ENCODE measurements around the gene RTP3.

The RTP3 gene

DNA sequence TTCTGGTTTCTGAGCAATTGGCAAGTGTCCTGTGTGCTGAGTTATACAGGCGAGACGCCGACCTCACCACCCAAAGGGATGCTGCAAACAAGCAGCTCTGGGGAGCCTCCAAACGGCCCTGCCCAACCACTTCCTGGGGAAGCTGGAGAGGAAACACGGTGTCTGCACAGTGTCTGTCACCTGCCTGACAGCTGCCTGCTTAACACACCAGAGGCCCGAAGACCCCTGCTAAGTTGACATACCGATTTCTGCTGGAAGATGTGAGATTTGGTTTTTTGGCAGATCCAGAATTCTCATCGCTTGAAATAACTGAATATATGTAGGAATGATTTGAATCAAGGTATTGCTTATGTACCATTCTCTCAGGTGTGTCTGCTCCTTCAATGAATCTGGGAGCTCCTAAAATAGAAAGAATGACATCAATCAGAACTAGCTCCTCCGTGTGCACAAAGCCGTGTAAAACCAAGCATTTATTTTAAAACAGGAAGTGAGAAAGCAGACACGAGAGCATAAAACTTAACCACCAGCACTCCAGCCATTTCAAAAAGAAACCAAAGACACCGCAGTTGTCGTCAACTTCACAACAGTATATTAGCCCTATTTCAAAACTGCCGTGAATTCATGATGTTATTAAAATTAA lies 41.1 kb downstream of the RTP3 start:
- no peaks in the 10 kb centered on the region for H4K20me1 ChIP-seq (ENCODE audit: insufficient read depth, low read length)
- peak overlapping the region; percentile 88 for H3K4me2 ChIP-seq (ENCODE audit: low read length)
- peak overlapping the region; percentile 53 for H3K9ac ChIP-seq (ENCODE audit: low read length)

DNA sequence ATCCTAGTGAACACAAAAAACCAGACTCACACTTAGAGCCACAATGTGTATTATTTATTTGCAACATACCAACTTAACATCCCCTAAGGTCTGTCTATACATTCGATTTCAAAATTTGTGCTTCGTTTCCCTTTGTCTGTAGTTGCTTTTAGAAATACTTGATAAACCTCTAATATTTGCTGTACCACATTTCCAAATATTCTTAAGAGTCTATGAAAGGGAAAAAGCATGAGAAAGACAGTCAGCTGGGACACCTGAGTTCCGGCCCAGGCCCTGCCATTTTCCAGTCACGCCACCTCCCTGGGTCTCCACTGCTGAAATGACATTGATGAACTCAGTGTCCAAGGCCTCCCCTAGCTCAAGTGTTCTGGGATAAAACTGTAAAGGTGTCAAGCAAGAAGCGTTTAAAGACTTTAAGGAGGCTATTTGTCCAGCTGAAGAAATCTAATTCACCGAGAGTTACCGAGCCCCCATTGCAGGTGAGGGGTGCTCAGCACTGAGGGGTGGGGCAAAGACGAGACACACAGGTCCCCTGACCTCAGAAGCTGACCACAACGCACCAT lies 41.7 kb downstream of the RTP3 start:
- Histone ChIP-seq H4K20me1 (ENCODE audit: insufficient read depth, low read length) (no peaks in the 10 kb centered on the region), H3K4me1 (ENCODE audit: low read length) (peaks cover 66% of the 10 kb centered on the region), H3K4me2 (ENCODE audit: low read length) (peak overlapping the region; percentile 88), H3K27me3 (ENCODE audit: low read depth, low read length) (peaks cover 39% of the 10 kb centered on the region), H3K79me2 (ENCODE audit: low read length) (no peaks in the 10 kb centered on the region), H3K9me3 (ENCODE audit: insufficient read depth, low read length) (peaks cover 6% of the 10 kb centered on the region; the same call in 1 of the 2 replicates), H3K4me3 (ENCODE audit: low read length) (peak overlapping the region; percentile 70), H3K27ac (ENCODE audit: low read length) (peak overlapping the region; percentile 88), H3K36me3 (replicated peaks; ENCODE audit: low read depth, low read length) (peaks cover 4% of the 10 kb centered on the region), H2AFZ (ENCODE audit: low read depth, low read length) (peak overlapping the region; percentile 3; the same call in 1 of the 2 replicates), H3K9ac (ENCODE audit: low read length) (peak overlapping the region; percentile 53)
- TF ChIP-seq EZH2phosphoT487 (IDR thresholded peaks at IDR 0.05; ENCODE audit: low read depth), result no peak
- TF ChIP-seq, protein P1, sequence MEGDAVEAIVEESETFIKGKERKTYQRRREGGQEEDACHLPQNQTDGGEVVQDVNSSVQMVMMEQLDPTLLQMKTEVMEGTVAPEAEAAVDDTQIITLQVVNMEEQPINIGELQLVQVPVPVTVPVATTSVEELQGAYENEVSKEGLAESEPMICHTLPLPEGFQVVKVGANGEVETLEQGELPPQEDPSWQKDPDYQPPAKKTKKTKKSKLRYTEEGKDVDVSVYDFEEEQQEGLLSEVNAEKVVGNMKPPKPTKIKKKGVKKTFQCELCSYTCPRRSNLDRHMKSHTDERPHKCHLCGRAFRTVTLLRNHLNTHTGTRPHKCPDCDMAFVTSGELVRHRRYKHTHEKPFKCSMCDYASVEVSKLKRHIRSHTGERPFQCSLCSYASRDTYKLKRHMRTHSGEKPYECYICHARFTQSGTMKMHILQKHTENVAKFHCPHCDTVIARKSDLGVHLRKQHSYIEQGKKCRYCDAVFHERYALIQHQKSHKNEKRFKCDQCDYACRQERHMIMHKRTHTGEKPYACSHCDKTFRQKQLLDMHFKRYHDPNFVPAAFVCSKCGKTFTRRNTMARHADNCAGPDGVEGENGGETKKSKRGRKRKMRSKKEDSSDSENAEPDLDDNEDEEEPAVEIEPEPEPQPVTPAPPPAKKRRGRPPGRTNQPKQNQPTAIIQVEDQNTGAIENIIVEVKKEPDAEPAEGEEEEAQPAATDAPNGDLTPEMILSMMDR (IDR thresholded peaks at IDR 0.05; ENCODE audit: low read depth, low read length), result no peak

More for the DNA sequence above, 41.1 kb downstream of the RTP3 start:
- H3K9me3 ChIP-seq (ENCODE audit: insufficient read depth, low read length), result peaks cover 6% of the 10 kb centered on the region; the same call in 1 of the 2 replicates
- peaks cover 66% of the 10 kb centered on the region for H3K4me1 ChIP-seq (ENCODE audit: low read length)
- peak overlapping the region; percentile 88 for H3K27ac ChIP-seq (ENCODE audit: low read length)
- peak overlapping the region; percentile 70 for H3K4me3 ChIP-seq (ENCODE audit: low read length)
- H3K36me3 ChIP-seq (replicated peaks; ENCODE audit: low read depth, low read length), result peaks cover 4% of the 10 kb centered on the region
- TF ChIP-seq EZH2phosphoT487 (IDR thresholded peaks at IDR 0.05; ENCODE audit: low read depth), result peak; percentile 71
- TF ChIP-seq, protein P1 (IDR thresholded peaks at IDR 0.05; ENCODE audit: low read depth, low read length), result no peak
- H3K27me3 ChIP-seq (ENCODE audit: low read depth, low read length), result peaks cover 42% of the 10 kb centered on the region
- H2AFZ ChIP-seq (ENCODE audit: low read depth, low read length), result 0 out of 2 replicates have a peak overlapping the region, but pooled peaks have one; percentile 3
- H3K79me2 ChIP-seq (ENCODE audit: low read length), result no peaks in the 10 kb centered on the region

- no peak overlapping the region for H2AFZ ChIP-seq (ENCODE audit: low read depth, low read length)
- no peaks in the 10 kb centered on the region for H4K20me1 ChIP-seq (ENCODE audit: insufficient read depth, low read length)
- H3K79me2 ChIP-seq (ENCODE audit: low read length), result no peaks in the 10 kb centered on the region
- H3K4me1 ChIP-seq (ENCODE audit: low read length), result peaks cover 72% of the 10 kb centered on the region
- H3K27me3 ChIP-seq (ENCODE audit: low read depth, low read length), result peaks cover 29% of the 10 kb centered on the region
- H3K9ac ChIP-seq (ENCODE audit: low read length), result no peak overlapping the region
- peaks cover 4% of the 10 kb centered on the region for H3K36me3 ChIP-seq (replicated peaks; ENCODE audit: low read depth, low read length)
- H3K4me2 ChIP-seq (ENCODE audit: low read length), result no peak overlapping the region
- no peak for TF ChIP-seq EZH2phosphoT487 (IDR thresholded peaks at IDR 0.05; ENCODE audit: low read depth)
- TF ChIP-seq, protein P1 (IDR thresholded peaks at IDR 0.05; ENCODE audit: low read depth, low read length), result no peak
- H3K27ac ChIP-seq (ENCODE audit: low read length), result no peak overlapping the region
- H3K4me3 ChIP-seq (ENCODE audit: low read length), result no peak overlapping the region
- H3K9me3 ChIP-seq (ENCODE audit: insufficient read depth, low read length), result peaks cover 6% of the 10 kb centered on the region; the same call in 1 of the 2 replicates
Observed at GRCh38 chr3:46540550-46540949, 42.8 kb downstream of the RTP3 start.

DNA sequence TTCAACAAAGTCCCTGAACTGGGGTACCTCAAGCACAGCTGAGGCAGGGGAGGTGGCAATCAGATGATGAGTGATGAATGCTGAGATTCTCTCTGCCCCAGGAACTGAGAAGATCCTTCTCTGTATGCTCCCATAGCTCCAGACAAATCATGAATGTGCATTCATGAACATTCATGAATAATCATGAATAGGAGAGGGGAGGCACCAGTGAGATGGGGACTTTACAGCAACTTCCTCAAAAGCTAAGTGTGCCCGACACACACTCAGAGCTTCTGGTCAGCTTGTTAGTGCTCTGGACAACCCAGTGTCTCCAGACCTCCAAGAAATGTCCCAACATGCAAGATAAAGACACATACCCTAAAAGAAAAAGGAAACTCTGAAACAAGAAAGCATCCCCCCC lies 44.1 kb downstream of the RTP3 start:
- no peaks in the 10 kb centered on the region for H3K79me2 ChIP-seq (ENCODE audit: low read length)
- peak overlapping the region; percentile 9; the same call in 1 of the 2 replicates for H3K4me3 ChIP-seq (ENCODE audit: low read length)
- H3K27ac ChIP-seq (ENCODE audit: low read length), result peak overlapping the region; percentile 24
- TF ChIP-seq, protein P1 (IDR thresholded peaks at IDR 0.05; ENCODE audit: low read depth, low read length), result no peak
- no peak for TF ChIP-seq EZH2phosphoT487 (IDR thresholded peaks at IDR 0.05; ENCODE audit: low read depth)
- no peaks in the 10 kb centered on the region; the same call in 1 of the 2 replicates for H4K20me1 ChIP-seq (ENCODE audit: insufficient read depth, low read length)
- H3K9ac ChIP-seq (ENCODE audit: low read length), result peak overlapping the region; percentile 30; the same call in 1 of the 2 replicates
- peaks cover 27% of the 10 kb centered on the region for H3K27me3 ChIP-seq (ENCODE audit: low read depth, low read length)
- H3K4me2 ChIP-seq (ENCODE audit: low read length), result peak overlapping the region; percentile 51
- peaks cover 70% of the 10 kb centered on the region for H3K4me1 ChIP-seq (ENCODE audit: low read length)
- H3K9me3 ChIP-seq (ENCODE audit: insufficient read depth, low read length), result peaks cover 6% of the 10 kb centered on the region; the same call in 1 of the 2 replicates
- peaks cover 4% of the 10 kb centered on the region for H3K36me3 ChIP-seq (replicated peaks; ENCODE audit: low read depth, low read length)
- no peak overlapping the region for H2AFZ ChIP-seq (ENCODE audit: low read depth, low read length)
